ENCODE results near the gene GATB. TPM values are rescaled to one million over a fixed set of nuclear protein-coding genes. Genes with fewer than 3 reads are reported as not detected.

The GATB gene
- polyA plus RNA-seq, 1 donor (not counting 4 experiments of a cell fraction or from before 2014, with no cell fraction given), result 31.0 TPM

DNA sequence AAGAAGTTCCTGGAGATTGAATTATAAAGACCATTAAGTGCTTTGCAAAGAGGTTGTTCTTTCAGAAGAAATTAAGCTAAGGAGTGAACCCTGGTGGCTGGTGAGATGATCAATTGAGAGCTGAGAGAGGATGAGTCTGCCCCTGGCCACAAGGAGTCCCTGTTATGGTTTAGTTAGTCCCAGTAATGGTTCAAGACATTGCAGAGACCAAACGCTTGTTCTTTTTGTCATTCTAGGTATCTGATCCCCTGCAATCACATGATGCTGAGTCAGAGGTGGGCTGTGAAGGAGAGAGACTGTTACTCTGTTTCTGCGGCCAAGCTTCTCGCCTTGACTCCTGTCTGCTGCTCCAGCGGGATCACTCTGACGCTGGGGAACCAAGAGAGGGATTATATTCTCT is 114.5 kb downstream of the GATB start:
- dilution Hi-C loops (cut with MboI; ENCODE audit: extremely low pct_ligation_motif_present, low sequenced_read_pairs), result no loop called here
- Histone ChIP-seq H4K20me1 (ENCODE audit: control insufficient read depth, extremely low read depth, insufficient read depth, low read length) (no peaks in the 10 kb centered on the region), H3K9me3 (ENCODE audit: control insufficient read depth, low read depth, low read length) (no peaks in the 10 kb centered on the region), H3K27me3 (ENCODE audit: control insufficient read depth, extremely low read depth, insufficient read depth, low read length) (no peaks in the 10 kb centered on the region), H3K79me2 (ENCODE audit: control insufficient read depth, insufficient read depth, low read length) (no peaks in the 10 kb centered on the region), H3K4me3 (ENCODE audit: control insufficient read depth in 2 of 3, extremely low read depth in 1 of 3, insufficient read depth in 2 of 3, low read depth in 1 of 3, low read length in 3 of 3) (no peak overlapping the region), H3K9ac (ENCODE audit: control insufficient read depth, extremely low read depth, insufficient read depth, low read length) (no peak overlapping the region), H3K4me1 (ENCODE audit: control insufficient read depth, extremely low read depth, insufficient read depth, low read length) (peaks cover under 1% of the 10 kb centered on the region), H3K36me3 (ENCODE audit: control insufficient read depth in 2 of 2, extremely low read depth in 1 of 2, insufficient read depth in 2 of 2, low read length in 2 of 2) (peaks cover 0 to 13% of the 10 kb centered on the region in 2 experiments), H3K4me2 (ENCODE audit: control insufficient read depth, extremely low read depth, insufficient read depth, low read depth, low read length) (no peak overlapping the region), H3K9me1 (ENCODE audit: control insufficient read depth, extremely low read depth, insufficient read depth, low read length) (no peaks in the 10 kb centered on the region), H3K27ac (ENCODE audit: control insufficient read depth, insufficient read depth, low read length) (no peak overlapping the region), H2AFZ (ENCODE audit: control insufficient read depth, low read length) (no peak overlapping the region)
- DNase-seq (ENCODE audit: low read depth, low spot score) (no peak), FAIRE-seq (no peak)
- TF ChIP-seq EZH2 (IDR thresholded peaks at IDR 0.05; ENCODE audit: low read length), result no peak
- TF ChIP-seq, protein P1, sequence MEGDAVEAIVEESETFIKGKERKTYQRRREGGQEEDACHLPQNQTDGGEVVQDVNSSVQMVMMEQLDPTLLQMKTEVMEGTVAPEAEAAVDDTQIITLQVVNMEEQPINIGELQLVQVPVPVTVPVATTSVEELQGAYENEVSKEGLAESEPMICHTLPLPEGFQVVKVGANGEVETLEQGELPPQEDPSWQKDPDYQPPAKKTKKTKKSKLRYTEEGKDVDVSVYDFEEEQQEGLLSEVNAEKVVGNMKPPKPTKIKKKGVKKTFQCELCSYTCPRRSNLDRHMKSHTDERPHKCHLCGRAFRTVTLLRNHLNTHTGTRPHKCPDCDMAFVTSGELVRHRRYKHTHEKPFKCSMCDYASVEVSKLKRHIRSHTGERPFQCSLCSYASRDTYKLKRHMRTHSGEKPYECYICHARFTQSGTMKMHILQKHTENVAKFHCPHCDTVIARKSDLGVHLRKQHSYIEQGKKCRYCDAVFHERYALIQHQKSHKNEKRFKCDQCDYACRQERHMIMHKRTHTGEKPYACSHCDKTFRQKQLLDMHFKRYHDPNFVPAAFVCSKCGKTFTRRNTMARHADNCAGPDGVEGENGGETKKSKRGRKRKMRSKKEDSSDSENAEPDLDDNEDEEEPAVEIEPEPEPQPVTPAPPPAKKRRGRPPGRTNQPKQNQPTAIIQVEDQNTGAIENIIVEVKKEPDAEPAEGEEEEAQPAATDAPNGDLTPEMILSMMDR (optimal IDR thresholded peaks at IDR 0.05 in 1 of 3, IDR thresholded peaks at IDR 0.05 in 1 of 3, conservative IDR thresholded peaks at IDR 0.05 in 1 of 3; ENCODE audit: extremely low read depth in 1 of 3, insufficient read depth in 2 of 3, low read length in 3 of 3), result peak in 1 of 3 experiments; percentile 4

DNA sequence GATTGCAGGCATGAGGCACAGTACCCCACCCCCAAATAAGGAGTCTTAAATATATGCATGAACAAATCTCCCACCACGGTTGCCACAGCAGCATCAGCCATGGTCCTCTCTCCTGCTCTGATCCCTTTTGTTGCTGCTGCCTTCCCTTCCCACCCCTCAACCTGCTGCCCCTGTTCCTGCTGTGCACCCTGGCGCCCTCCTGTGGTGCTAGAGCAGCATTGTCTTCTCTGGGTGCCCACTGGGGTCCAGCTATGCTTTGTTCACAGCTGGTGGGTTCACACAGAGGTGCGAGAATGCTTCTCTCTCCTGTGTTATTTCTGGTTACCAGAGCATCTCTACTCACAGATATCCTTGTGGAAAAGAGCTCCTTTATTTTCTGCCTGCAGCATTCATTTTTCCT is 116.2 kb downstream of the GATB start:
- Histone ChIP-seq H3K4me2 (ENCODE audit: control insufficient read depth, extremely low read depth, insufficient read depth, low read depth, low read length) (no peak overlapping the region), H3K79me2 (ENCODE audit: control insufficient read depth, insufficient read depth, low read length) (no peaks in the 10 kb centered on the region), H3K27ac (ENCODE audit: control insufficient read depth, insufficient read depth, low read length) (no peak overlapping the region), H3K4me1 (ENCODE audit: control insufficient read depth, extremely low read depth, insufficient read depth, low read length) (peaks cover 4% of the 10 kb centered on the region), H2AFZ (ENCODE audit: control insufficient read depth, low read length) (no peak overlapping the region), H3K27me3 (ENCODE audit: control insufficient read depth, extremely low read depth, insufficient read depth, low read length) (no peaks in the 10 kb centered on the region), H3K9me3 (ENCODE audit: control insufficient read depth, low read depth, low read length) (no peaks in the 10 kb centered on the region), H3K36me3 (ENCODE audit: control insufficient read depth in 2 of 2, extremely low read depth in 1 of 2, insufficient read depth in 2 of 2, low read length in 2 of 2) (peaks cover 5 to 6% of the 10 kb centered on the region in 2 experiments), H3K9me1 (ENCODE audit: control insufficient read depth, extremely low read depth, insufficient read depth, low read length) (no peaks in the 10 kb centered on the region), H3K4me3 (ENCODE audit: control insufficient read depth in 2 of 3, extremely low read depth in 1 of 3, insufficient read depth in 2 of 3, low read depth in 1 of 3, low read length in 3 of 3) (no peak overlapping the region), H4K20me1 (ENCODE audit: control insufficient read depth, extremely low read depth, insufficient read depth, low read length) (no peaks in the 10 kb centered on the region), H3K9ac (ENCODE audit: control insufficient read depth, extremely low read depth, insufficient read depth, low read length) (no peak overlapping the region)
- no peak for TF ChIP-seq EZH2 (IDR thresholded peaks at IDR 0.05; ENCODE audit: low read length)
- TF ChIP-seq, protein P1 (optimal IDR thresholded peaks at IDR 0.05 in 1 of 3, IDR thresholded peaks at IDR 0.05 in 1 of 3, conservative IDR thresholded peaks at IDR 0.05 in 1 of 3; ENCODE audit: extremely low read depth in 1 of 3, insufficient read depth in 2 of 3, low read length in 3 of 3), result peak; percentile 48 to 76 (median 64)
- FAIRE-seq (no peak), DNase-seq (ENCODE audit: low read depth, low spot score) (no peak)
- dilution Hi-C loops (cut with MboI; ENCODE audit: extremely low pct_ligation_motif_present, low sequenced_read_pairs), result no loop called here

Data from keratinocyte (primary cell).